Measurements from ENCODE around the gene MPRIP.

GRCh38 chr17:17077861-17078732 is 35.8 kb downstream of the MPRIP start:
- TF ChIP-seq CTCF (IDR thresholded peaks at IDR 0.05 in 2 of 3, conservative IDR thresholded peaks at IDR 0.05 in 1 of 3; ENCODE audit: borderline replicate concordance in 1 of 3, insufficient read depth in 1 of 3, low read depth in 2 of 3, low read length in 2 of 3), result no peak
- no peak for TF ChIP-seq REST (IDR thresholded peaks at IDR 0.05; ENCODE audit: low read depth)
- TF ChIP-seq EZH2 (IDR thresholded peaks at IDR 0.05), result no peak
- no peak for TF ChIP-seq SRF (IDR thresholded peaks at IDR 0.05; ENCODE audit: low read depth)
- TF ChIP-seq POLR2A (IDR thresholded peaks at IDR 0.05; ENCODE audit: borderline replicate concordance, extremely low read depth, insufficient read depth, insufficient read length), result no peak
- TF ChIP-seq ZNF274 (IDR thresholded peaks at IDR 0.05; ENCODE audit: low read depth, low read length), result no peak
- TF ChIP-seq ZBTB33 (IDR thresholded peaks at IDR 0.05; ENCODE audit: extremely low read depth, insufficient replicate concordance, low read length), result no peak
